DND-41 (cell line): ENCODE results near the gene PLEKHA7.

Experiments used
- CTCF ChIP-seq: IDR thresholded peaks from 2 replicates; pipeline ENCODE4 v1.5.1; 2012; ENCODE audit warnings: borderline replicate concordance, low read length, moderate library complexity, mild to moderate bottlenecking; ENCODE audit not compliant: poor library complexity, severe bottlenecking; ENCODE audit errors: extremely low read depth
- EZH2 ChIP-seq: IDR thresholded peaks from 3 replicates; pipeline ENCODE4 v1.6.1; 2012; ENCODE audit warnings: borderline replicate concordance, low read depth, mild to moderate bottlenecking, moderate library complexity, low read length, inconsistent platforms; ENCODE audit not compliant: severe bottlenecking

DNA sequence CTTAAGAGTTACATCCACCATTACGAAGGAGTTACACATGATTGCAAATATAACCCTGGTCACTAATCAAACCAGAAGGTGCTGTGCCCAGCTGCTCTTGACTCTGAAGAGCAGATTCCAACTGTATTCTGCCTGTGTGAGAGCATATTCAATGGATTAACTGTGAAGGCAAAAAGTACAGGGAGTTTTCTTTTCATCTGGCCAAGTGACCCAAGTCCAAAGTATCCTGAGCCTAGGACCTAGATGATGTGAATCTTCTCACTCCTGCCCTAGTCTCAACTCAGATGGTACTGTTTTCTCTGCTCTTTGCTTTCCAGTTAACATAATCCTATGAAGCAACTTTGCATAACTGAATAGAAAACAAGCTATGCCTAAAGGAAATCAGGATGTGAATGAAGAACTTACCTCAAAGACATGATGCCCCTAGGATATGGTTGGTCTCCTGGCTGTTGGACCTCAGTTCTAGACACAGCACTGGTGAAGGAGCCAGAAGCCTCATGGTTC lies 169.9 kb downstream of the PLEKHA7 start:
- TF ChIP-seq CTCF (no peak), EZH2 (no peak)
